Activated naive CD8-positive, alpha-beta T cell treated with anti-CD3 and anti-CD28 coated beads, Interleukin-2, amount 10 ng/mL, durations not matched to agents 7 days and 5 days (primary cell): ENCODE measurements around the gene MESP2. TPM values are rescaled to one million over a fixed set of nuclear protein-coding genes. Genes with fewer than 3 reads are reported as not detected.
A peak's percentile ranks its signal among the peaks of the same experiment; 100 is the strongest.

ENCODE experiments used
- ATAC-seq: fragments of 150-1000 bp; cut with Tn5 transposase; one replicate; pipeline ENCODE4 v1.10.0; 2021; ENCODE audit warnings: low read depth, moderate library complexity
- POLR2A ChIA-PET: fragments of 350-600 bp; sonication (Branson Sonifier 250); formaldehyde crosslinking; loops from one replicate; lab custom pipeline; 2021; ENCODE audit warnings: antibody characterized with exemption; lab: Charles Lee
- DNase-seq: peaks from one replicate; pipeline ENCODE4 v3.0.0; 2021
- H3K27ac Mint-ChIP-seq: one replicate; pipeline ENCODE4 v1.8.0; 2022; ENCODE audit warnings: mild to moderate bottlenecking, mixed read lengths
- H3K27me3 Mint-ChIP-seq: one replicate; pipeline ENCODE4 v1.8.0; 2022; ENCODE audit warnings: mild to moderate bottlenecking, moderate library complexity, mixed read lengths
- H3K36me3 Mint-ChIP-seq: one replicate; pipeline ENCODE4 v1.8.0; 2021; ENCODE audit warnings: mild to moderate bottlenecking, mixed read lengths
- H3K4me1 Mint-ChIP-seq: one replicate; pipeline ENCODE4 v1.8.0; 2021; ENCODE audit warnings: mixed read lengths
- H3K4me3 Mint-ChIP-seq: one replicate; pipeline ENCODE4 v1.8.0; 2022; ENCODE audit warnings: mild to moderate bottlenecking, moderate library complexity, mixed read lengths
- H3K9me3 Mint-ChIP-seq: one replicate; pipeline ENCODE4 v1.8.0; 2021; ENCODE audit warnings: mixed read lengths
- total RNA-seq, 2 experiments: library from RNA; stranded (reverse); gene quantifications; one replicate each; pipeline ENCODE4 v1.2.3, GENCODE V29; 2021

Gene MESP2
- total RNA-seq, 2 experiments from 2014 or later = not detected

GRCh38 chr15:89825271-89825940, 49.3 kb downstream of the MESP2 start:
- Mint-ChIP-seq H3K4me1 (peaks cover 1% of the 10 kb centered on the region), H3K27me3 (peaks cover 17% of the 10 kb centered on the region), H3K27ac (no peak overlapping the region), H3K4me3 (no peak overlapping the region), H3K9me3 (no peaks in the 10 kb centered on the region), H3K36me3 (no peaks in the 10 kb centered on the region)
- DNase-seq (no peak), ATAC-seq (no peak)
- POLR2A ChIA-PET = no interaction called here

GRCh38 chr15:89826671-89827655, 50.8 kb downstream of the MESP2 start:
- Mint-ChIP-seq H3K4me1 (peaks cover 1% of the 10 kb centered on the region), H3K9me3 (no peaks in the 10 kb centered on the region), H3K27me3 (peaks cover 3% of the 10 kb centered on the region), H3K36me3 (no peaks in the 10 kb centered on the region), H3K27ac (peak overlapping the region; percentile 7), H3K4me3 (no peak overlapping the region)
- DNase-seq = no peak
- POLR2A ChIA-PET = no interaction called here
- no peak for ATAC-seq

GRCh38 chr15:89827829-89828228, 51.7 kb downstream of the MESP2 start:
- H3K4me1 Mint-ChIP-seq = peaks cover 1% of the 10 kb centered on the region
- no peak overlapping the region for H3K4me3 Mint-ChIP-seq
- H3K9me3 Mint-ChIP-seq = no peaks in the 10 kb centered on the region
- H3K27ac Mint-ChIP-seq = peak overlapping the region; percentile 7
- DNase-seq (no peak), ATAC-seq (no peak)
- no peaks in the 10 kb centered on the region for H3K27me3 Mint-ChIP-seq
- no peaks in the 10 kb centered on the region for H3K36me3 Mint-ChIP-seq
- POLR2A ChIA-PET = no interaction called here

Other genes starting within 250 kb of the MESP2 start
- gene TICRR, start 200.9 kb upstream of the MESP2 start, total RNA-seq = 10 to 100 TPM; 18.6 to 20.6 TPM
- under 1 TPM; 0.14 to 0.20 TPM for gene KIF7, start 120.9 kb upstream of the MESP2 start, total RNA-seq
- gene PLIN1, start 97.0 kb upstream of the MESP2 start, total RNA-seq = under 1 TPM; 0.61 to 0.79 TPM
- gene PEX11A, start 85.6 kb upstream of the MESP2 start, total RNA-seq = 1 to 10 TPM; 3.7 to 3.8 TPM
- not detected for gene WDR93, start 85.5 kb upstream of the MESP2 start, total RNA-seq
- 1 to 10 TPM; 1.8 to 2.1 TPM for gene MESP1, start 25.1 kb upstream of the MESP2 start, total RNA-seq
- 1 to 10 TPM; 2.7 to 3.0 TPM for gene ANPEP, start 38.5 kb downstream of the MESP2 start, total RNA-seq
- 10 to 100 TPM; 28.2 to 30.8 TPM for gene AP3S2, start 117.7 kb downstream of the MESP2 start, total RNA-seq
- gene ARPIN, start 136.6 kb downstream of the MESP2 start, total RNA-seq = under 1 TPM; 0.06 to 0.11 TPM
- 10 to 100 TPM; 15.4 to 16.7 TPM for gene ZNF710, start 225.0 kb downstream of the MESP2 start, total RNA-seq